ENCODE measurements around the gene HAND2.

The HAND2 gene

GRCh38 chr4:173500841-173501591 is 29.0 kb downstream of the HAND2 start:
- no peak for DNase-seq

- no peak for DNase-seq
These were observed 30.1 kb downstream of the HAND2 start for GRCh38 chr4:173499658-173500535.

DNA sequence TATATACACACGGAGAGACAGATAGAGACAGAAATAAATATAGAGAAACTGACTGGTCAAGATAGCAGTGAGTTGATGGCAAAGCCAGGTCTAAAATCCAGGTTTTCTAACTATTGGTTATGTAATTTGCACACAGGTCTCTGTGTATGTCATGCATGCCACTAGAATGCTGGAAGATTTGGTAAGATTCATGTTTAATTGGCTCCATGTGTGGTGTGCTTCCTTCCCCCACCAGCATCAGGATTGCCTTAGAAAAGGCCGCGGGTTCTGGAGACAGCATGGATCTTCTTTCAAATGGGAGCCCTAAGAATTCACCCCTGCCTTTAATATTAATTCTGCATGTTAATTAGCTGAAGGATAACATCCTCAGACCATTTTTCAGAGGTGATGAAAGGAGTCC is 31.3 kb downstream of the HAND2 start:
- no peak for DNase-seq

DNA sequence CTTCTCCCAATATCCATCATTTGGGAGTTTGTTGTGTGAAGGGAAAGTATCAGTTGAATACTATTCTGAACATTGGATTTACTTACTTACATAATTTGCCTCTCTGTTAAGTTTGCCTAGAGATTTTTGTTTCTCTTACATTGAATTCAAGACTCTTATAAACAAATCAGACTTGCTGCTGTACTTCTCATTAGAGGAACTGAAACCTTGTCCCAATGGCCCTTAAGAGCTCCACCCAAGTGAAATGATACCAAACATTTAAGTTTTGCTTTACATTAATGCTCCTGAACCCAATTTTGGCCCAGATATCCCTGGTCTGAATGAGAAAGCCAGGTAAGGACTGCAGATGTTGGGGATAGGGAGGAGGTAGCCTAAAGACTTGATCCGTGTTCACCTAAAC is 32.0 kb downstream of the HAND2 start:
- DNase-seq: no peak

DNA sequence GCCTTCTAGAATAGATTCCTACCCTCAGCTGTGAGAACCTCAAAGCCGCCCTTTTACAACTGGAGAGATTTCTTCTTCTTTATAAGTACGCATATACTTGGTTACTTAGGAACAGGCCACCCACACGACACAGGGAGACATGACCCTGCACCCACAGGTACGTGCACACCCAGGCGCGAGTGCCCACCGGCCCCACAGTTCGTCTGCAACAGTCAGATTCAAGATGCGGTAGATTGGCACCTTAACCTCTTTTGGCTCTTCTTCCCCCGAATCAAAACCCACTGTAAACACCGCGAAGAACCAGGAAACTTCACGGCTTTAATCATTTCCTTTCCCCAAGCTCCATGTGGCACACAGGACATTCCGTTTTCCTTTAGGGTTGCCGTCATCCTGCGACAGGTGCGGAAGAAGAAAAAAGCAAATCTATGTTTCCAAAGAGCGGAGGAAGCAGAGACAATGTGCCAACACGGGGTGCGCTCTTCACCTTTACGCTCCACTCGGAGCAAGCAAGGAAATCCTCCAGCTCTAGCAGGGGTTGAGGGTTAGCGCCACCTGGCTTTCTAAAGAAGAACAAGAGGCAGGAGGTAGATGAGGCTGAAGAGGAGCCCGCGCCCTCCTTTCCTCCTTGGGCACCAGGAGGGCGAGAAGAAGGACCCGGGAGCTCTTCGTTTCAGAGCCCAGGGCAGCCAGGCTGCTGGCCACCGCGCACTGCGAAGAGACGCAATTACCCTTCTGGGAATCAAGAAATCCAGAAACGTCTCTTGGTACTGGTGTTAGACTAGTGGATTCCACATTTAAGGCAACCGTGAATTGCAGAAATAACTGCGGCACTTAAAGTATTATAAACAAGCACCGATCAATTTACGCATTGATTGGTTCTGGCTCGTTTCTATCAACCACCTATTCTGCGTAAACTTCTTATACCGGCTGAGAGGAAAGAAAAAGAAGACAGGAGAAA is 35.7 kb downstream of the HAND2 start:
- no peak for DNase-seq

- no peak for DNase-seq
These were observed 37.0 kb downstream of the HAND2 start for GRCh38 chr4:173493041-173493440.

DNA sequence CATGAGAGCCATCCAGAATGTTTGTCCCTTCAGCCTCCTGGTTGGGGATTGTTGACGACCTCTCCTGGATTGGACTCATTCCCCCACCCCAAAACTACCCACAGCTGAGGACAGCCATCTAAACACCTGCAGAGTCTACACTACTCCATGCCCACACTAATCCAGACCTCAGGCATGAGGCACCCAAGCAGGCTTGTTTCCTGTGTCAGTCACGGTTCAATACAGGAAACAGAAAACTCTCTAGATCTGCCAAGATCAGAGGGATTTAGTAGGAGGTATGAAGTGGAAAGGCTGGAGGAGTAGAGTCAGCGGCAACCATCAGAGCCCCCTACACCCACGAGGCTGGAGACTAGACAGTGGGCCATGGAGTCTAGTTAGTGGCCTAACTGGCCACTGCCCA is 37.7 kb downstream of the HAND2 start:
- DNase-seq: no peak

DNA sequence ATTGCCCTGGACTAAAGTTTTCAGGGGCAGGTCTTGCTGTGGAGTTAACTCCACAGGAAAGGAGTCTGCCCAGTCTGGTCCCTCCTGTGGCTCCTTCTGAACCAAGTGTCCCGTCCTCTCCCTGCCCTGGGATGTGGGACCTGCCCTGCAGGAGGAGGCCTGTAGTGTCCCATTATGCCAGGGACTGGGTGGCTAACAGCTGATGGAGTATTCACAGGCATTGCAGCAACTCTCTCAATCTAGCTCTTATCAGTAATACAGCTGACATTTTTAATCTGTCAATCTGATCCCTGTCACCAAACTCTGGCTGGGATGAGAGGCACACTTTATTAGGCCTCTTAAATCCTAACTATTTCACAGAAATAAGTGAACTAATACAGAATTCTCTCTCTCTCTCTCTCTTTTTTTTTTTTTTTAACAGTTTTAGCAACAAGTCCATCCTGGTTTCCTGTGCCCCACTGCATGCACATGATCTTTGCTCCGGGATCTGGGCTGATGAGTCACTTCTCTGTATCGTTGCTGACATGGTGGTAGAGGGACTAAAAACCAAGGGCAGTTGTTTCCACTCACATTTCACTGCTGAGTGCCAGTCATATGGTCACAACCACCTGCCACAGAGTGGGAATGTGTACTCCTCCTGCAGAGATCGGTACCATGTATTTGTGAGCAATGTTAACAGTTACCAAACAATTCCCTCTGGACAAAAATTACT is 39.1 kb downstream of the HAND2 start:
- DNase-seq: no peak

DNA sequence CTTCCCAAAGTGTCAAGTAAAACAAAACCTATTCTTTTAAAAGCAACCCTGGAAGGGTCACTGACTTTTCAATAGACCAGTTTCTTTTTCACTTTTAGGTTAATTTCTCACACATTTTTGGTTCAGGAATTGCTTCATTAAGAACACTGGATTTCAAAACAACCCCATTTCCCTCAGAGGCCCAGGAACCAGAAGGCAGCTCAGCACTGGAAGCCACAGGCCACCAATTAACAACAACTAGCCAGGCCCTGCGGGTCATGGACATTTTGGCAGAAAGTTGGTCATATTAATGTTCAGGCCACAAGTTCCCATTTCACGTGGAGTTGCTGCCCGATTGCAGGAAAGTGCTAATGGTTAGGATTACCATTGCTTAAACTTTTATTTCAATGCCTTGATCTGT is 39.8 kb downstream of the HAND2 start:
- DNase-seq: no peak

DNA sequence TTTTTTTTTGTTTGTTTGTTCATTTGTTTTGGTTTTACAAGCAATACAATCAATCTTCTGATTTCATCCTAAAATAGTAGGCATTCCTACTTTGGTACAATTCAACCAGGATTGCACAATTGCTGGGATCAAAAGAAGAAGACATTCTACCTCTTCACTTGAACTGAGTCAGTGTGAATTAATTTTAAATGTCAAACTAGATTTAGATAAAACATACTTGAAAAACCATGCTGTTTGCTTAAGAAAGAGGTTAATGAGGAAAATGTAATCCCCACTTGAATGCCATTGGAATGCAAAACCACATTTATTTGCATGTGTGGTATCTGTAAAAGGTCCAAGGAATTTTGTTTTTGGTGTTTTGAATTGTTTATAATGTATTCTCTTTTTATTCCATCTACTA is 40.5 kb downstream of the HAND2 start:
- no peak for DNase-seq

GRCh38 chr4:173488656-173489055 is 41.4 kb downstream of the HAND2 start:
- no peak for DNase-seq

GRCh38 chr4:173488074-173488473 is 42.0 kb downstream of the HAND2 start:
- DNase-seq: no peak

DNA sequence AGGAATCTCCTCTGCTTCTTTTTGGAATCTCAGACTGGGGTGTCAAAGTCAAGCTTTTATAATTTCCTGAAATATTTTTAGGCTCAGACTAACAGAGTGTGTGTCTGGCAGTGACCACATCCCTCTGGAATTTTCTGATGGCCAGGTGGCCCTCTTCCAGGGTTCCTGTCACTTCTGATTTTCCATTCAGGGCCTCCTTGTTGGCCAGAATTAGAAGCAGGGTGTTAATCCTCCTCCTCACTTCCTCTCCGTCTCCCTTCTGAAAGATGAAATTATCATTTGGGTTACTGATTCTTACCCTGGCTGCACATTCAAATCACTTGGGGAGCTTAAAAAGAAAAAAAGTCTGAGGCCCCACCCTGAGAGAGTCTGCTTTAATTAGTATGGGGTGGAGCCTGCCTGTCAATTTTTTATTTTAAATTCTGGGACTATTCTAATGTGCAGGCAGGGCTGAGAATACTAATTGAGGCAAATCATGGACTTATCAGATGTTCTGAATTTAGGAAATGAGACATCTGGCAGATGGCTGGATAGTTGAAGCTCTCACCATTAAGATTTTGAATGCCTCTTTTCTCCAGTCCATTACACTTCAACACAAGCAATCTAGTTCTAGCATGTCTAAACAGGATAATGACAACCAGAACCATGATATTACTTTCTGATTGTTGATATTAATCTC is 43.2 kb downstream of the HAND2 start:
- no peak for DNase-seq

DNA sequence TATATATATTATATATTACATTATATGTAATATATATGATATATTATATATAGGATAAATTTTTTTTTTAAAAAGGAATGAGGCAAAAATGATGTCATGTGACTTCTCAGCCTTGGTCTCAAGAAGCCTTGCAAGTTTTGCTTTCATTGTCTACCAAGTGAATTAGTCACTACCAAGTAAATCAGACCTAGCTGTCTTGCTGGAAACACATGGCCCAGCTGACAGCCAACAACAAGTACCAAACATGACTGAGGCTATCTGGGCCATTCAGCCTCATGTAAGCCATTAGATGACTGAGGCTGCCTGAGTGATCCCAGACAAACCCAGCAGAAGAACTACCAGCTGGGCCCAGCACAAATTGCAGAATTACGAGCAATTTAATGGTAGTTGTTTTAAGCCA is 44.9 kb downstream of the HAND2 start:
- no peak for DNase-seq

DNA sequence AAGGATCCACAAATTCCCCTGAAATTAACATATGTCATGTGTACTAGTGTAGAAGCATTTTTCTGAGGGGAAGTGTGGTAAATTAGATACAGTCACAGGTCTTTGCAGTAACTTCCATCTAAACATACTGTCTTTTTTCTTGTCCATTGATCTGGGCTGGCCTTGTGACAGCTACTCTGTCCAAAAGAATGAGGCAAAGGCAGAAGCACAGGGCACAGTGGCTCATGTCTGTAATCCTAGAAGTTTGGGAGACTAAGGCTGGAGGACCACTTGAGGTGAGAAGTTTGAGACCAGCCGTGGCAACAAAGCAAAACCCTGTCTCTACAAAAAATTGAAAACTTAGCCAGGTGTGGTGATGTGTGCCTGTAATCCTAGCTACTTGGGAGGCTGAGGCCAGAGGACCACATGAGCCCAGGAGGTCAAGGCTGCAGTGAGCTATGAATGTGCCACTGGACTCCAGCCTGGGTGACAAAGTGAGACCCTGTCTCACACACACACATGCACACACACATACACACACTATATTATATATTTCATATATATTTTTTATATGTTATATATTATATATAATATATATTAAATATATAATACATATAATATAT is 47.6 kb downstream of the HAND2 start:
- no peak for DNase-seq

- DNase-seq: no peak
These were observed 51.1 kb downstream of the HAND2 start for GRCh38 chr4:173478913-173479283.

- no peak for DNase-seq
These were observed 51.7 kb downstream of the HAND2 start for GRCh38 chr4:173478201-173478912.

DNA sequence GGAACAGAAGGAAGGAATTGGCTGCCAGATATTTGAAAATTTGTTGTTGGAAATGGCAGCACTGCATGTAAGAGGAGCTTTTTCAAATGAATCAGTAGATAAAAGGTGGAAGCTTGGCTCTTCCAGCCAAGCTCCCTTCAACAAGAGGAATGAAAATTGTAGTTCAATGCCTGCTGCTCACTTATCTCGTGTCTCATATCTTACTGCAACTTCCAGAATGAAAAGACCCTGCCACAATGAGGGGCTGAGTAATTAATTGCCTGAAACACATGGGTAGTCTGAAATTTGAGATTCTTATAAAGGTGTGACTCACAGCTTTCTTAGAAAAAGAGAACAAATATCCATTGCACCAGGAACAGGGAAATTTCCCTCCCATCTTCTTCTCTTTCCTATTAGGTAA is 53.0 kb downstream of the HAND2 start:
- no peak for DNase-seq
